ENCODE data around the gene GPD1L.
"Not testable (repeated sequence)": the region's sequence is repeated elsewhere in the genome, so short reads cannot be mapped to it uniquely, and the experiment has no call there.

Gene GPD1L

DNA sequence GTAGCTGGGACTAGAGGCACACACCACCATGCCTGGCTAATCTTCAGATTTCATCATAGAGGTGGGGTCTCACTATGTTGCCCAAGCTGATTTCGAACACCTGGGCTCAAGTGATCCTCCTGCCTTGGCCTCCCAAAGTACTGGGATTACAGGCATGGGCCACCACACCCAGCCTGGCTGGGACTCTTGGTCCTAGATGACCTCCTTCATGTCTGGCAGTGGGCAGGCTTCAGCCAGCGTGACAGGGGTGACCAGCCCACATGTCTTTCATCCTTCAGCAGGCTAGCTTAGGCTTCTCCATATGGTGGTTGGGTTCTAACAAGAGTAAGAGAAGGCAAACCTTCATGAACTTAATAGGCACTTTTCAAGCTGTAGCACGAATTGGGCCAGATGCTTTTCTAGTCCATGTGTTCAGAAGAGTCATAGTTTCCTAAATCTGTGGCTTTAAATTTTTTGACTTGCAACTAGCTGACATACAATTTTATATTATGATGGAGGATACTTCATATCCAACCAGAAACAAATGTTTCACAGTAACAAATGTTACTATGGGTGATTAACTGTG lies 7.6 kb downstream of the GPD1L start:
- Mint-ChIP-seq H3K4me3 (no peak overlapping the region), H3K4me1 (peaks cover 15 to 31% of the 10 kb centered on the region in 2 donors), H3K27ac (peak overlapping the region; percentile 14), H3K27me3 (no peaks in the 10 kb centered on the region), H3K36me3 (peaks cover 12 to 25% of the 10 kb centered on the region in 2 donors), H3K9me3 (peaks cover 2 to 4% of the 10 kb centered on the region in 2 donors)
- DNase-seq (no peak), ATAC-seq (replicated peaks) (peak; percentile 4 to 18)

DNA sequence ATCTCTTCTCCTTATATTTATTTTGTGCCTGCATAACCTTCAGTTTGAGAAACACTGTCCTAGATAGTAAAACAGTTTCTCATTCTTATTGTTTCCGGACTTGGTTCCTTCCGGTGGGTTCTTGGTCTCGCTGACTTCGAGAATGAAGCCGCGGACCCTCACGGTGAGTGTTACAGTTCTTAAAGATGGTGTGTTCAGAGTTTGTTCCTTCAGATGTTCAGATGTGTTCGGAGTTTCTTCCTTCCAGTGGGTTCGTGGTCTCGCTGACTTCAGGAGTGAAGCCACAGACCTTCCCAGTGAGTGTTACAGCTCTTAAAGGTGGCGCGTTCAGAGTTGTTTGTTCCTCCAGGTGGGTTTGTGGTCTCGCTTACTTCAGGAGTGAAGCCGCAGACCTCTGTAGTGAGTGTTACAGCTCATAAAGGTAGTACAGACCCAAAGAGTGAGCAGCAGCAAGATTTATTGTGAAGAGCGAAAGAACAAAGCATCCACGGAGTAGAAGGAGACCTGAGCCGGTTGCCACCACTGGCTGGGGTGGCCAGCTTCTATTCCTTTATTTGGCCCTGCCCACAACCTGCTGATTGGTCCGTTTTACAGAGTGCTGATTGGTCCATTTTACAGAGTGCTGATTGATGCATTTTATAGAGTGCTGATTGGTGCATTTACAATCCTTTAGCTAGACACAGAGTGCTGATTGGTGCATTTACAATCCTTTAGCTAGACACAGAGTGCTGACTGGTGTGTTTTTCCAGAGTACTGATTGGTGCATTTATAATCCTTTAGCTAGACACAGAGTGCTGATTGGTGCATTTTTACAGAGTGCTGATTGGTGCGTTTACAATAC lies 8.3 kb downstream of the GPD1L start:
- Mint-ChIP-seq H3K36me3 (peaks cover 10 to 21% of the 10 kb centered on the region in 2 donors), H3K27ac (peak overlapping the region; percentile 53), H3K4me3 (peak overlapping the region; percentile 43 to 69), H3K4me1 (peaks cover 11 to 30% of the 10 kb centered on the region in 2 donors)
- ATAC-seq (replicated peaks) = peak; percentile 43 to 49
- H3K27me3 Mint-ChIP-seq, DNase-seq, H3K9me3 Mint-ChIP-seq: not testable (repeated sequence)

DNA sequence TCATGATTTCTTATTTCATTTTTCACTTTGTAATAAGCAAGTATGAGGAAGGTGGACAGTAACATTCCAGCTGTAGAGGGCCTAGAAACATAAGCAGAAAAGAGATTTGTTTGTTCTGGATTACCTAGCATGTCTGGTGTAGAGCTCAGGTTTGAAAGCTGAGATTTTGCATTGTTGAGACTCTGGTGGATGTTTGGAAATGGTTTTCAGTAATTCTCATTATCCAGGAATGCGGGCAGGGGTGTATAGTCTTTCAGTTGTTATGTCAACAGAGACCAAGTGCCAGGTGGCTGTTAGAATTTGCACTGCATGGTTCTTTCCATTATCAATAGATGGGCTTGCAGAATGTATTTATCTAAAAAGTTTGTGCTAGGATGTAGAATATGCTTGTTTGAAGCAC lies 10.9 kb downstream of the GPD1L start:
- no peak for ATAC-seq (replicated peaks)
- DNase-seq = no peak
- H3K36me3 Mint-ChIP-seq = peaks cover 8 to 14% of the 10 kb centered on the region in 2 donors
- H3K27ac Mint-ChIP-seq = no peak overlapping the region
- peaks cover 2 to 4% of the 10 kb centered on the region in 2 donors for H3K9me3 Mint-ChIP-seq
- H3K4me3 Mint-ChIP-seq = no peak overlapping the region
- H3K27me3 Mint-ChIP-seq = no peaks in the 10 kb centered on the region
- peaks cover 16 to 29% of the 10 kb centered on the region in 2 donors for H3K4me1 Mint-ChIP-seq

DNA sequence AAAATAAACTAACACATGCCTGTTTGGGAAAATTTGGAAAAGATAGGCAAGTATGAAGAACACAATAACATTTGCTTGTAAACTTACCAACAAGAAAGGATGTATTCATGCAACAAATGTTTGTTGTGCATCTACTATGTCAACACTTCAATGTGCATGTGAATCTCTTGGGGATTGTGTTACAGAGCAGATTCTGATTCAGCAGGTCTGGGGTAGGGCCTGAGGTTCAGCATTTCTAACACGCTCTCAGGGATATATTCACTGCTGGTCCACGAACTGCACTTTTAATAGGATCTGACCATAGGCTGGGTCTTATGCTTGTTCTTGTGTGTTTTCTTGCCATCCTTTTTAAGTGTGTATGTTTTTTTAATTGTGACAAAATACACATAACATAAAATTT lies 11.8 kb downstream of the GPD1L start:
- Mint-ChIP-seq H3K9me3 (peaks cover 2 to 4% of the 10 kb centered on the region in 2 donors), H3K36me3 (peaks cover 8 to 17% of the 10 kb centered on the region in 2 donors), H3K27ac (no peak overlapping the region), H3K27me3 (no peaks in the 10 kb centered on the region), H3K4me1 (peaks cover 16 to 29% of the 10 kb centered on the region in 2 donors), H3K4me3 (no peak overlapping the region)
- no peak for ATAC-seq (replicated peaks)
- no peak for DNase-seq

DNA sequence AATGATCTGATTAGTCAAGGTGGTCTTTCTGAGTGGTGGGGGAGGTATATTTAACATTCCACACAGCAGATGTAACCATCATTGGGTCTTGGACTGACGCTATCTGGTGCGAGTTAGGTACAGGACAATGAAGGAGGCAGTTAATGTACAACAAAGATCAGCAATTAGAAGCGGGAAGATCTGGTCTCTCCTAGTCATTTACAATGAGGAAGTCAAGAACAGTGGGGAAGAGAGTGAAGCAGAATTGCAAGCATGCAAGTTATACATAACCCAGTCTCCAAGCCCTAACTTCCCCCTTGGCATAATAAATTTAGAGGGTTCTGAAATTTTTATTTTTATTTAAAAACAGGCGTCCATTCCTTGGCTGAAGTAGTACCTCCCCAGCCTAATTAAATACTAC lies 14.1 kb downstream of the GPD1L start:
- H3K4me1 Mint-ChIP-seq = peaks cover 7 to 25% of the 10 kb centered on the region in 2 donors

DNA sequence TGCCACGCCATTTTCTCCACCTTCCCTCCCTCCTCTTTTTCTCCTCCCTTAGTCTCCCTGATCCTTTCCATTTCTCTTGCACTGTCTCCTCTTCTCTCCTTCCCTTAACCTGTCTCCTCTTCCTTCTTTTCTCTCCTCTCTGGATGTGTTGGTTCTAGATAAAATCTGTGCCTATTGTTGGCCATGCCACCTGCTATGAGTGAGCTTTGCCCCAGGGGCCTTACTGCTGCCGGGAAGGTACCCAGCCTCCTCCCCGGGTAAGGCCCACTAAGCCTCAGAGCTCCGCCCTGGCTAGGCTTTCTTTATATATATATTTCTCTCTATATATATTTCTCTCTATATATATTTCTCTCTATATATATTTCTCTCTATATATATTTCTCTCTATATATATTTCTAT lies 14.7 kb downstream of the GPD1L start:
- Mint-ChIP-seq H3K27ac (no peak overlapping the region), H3K4me1 (peaks cover 7 to 27% of the 10 kb centered on the region in 2 donors), H3K9me3 (no peaks in the 10 kb centered on the region), H3K27me3 (no peaks in the 10 kb centered on the region), H3K4me3 (no peak overlapping the region), H3K36me3 (peaks cover 3 to 4% of the 10 kb centered on the region in 2 donors)
- ATAC-seq (replicated peaks) = no peak
- DNase-seq = no peak

More for the DNA sequence above, 14.1 kb downstream of the GPD1L start:
- H3K27me3 Mint-ChIP-seq = no peaks in the 10 kb centered on the region
- peaks cover 3 to 4% of the 10 kb centered on the region in 2 donors for H3K36me3 Mint-ChIP-seq
- no peak overlapping the region for H3K4me3 Mint-ChIP-seq
- H3K9me3 Mint-ChIP-seq = no peaks in the 10 kb centered on the region
- ATAC-seq (replicated peaks) = peak; percentile 79 to 85
- H3K27ac Mint-ChIP-seq = no peak overlapping the region
- no peak for DNase-seq

DNA sequence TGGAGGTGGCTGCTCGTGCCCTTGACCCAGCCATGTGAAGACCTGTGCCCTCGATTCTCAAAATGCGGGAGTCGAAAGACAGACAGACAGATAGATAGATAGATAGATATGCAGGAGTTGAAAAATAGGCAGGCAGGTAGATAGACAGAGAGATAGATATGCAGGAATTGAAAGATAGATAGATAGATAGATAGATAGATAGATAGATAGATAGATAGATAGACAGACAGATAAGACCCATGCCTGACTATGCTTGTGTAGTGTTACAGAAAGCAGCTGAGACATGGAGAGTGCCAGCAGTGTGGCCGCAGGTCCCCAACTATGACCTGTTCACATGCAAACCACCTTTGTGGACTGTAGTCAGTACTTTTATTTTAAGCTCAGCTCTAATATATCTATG lies 17.2 kb downstream of the GPD1L start:
- no peak for DNase-seq
- Mint-ChIP-seq H3K4me3 (no peak overlapping the region), H3K4me1 (peaks cover 19 to 44% of the 10 kb centered on the region in 2 donors), H3K9me3 (no peaks in the 10 kb centered on the region), H3K36me3 (peaks cover 2 to 6% of the 10 kb centered on the region in 2 donors), H3K27ac (no peak overlapping the region), H3K27me3 (no peaks in the 10 kb centered on the region)
- no peak for ATAC-seq (replicated peaks)

DNA sequence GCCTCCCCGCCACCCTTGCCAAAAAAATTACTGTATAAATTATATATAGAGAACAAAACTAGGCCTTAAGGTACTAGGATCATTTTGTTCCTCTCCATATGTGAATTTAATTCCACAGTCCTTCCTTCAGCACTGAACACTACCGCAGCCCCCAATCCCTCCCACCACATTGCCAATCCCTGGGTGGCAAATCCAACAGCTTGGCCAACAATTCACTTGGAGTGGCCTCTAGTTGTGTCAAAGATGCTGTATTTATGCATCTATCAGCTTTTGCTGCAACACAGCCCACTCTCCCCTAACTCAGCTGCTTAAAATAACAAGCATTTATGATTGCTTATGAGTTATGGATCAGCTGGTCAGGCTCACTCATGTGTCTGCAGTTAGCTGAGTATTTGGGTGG lies 18.6 kb downstream of the GPD1L start:
- peaks cover 3 to 9% of the 10 kb centered on the region in 2 donors for H3K36me3 Mint-ChIP-seq
- no peaks in the 10 kb centered on the region for H3K9me3 Mint-ChIP-seq
- no peak for DNase-seq
- H3K27me3 Mint-ChIP-seq = no peaks in the 10 kb centered on the region
- no peak for ATAC-seq (replicated peaks)
- H3K27ac Mint-ChIP-seq = no peak overlapping the region
- H3K4me1 Mint-ChIP-seq = peaks cover 26 to 37% of the 10 kb centered on the region in 2 donors
- H3K4me3 Mint-ChIP-seq = no peak overlapping the region

DNA sequence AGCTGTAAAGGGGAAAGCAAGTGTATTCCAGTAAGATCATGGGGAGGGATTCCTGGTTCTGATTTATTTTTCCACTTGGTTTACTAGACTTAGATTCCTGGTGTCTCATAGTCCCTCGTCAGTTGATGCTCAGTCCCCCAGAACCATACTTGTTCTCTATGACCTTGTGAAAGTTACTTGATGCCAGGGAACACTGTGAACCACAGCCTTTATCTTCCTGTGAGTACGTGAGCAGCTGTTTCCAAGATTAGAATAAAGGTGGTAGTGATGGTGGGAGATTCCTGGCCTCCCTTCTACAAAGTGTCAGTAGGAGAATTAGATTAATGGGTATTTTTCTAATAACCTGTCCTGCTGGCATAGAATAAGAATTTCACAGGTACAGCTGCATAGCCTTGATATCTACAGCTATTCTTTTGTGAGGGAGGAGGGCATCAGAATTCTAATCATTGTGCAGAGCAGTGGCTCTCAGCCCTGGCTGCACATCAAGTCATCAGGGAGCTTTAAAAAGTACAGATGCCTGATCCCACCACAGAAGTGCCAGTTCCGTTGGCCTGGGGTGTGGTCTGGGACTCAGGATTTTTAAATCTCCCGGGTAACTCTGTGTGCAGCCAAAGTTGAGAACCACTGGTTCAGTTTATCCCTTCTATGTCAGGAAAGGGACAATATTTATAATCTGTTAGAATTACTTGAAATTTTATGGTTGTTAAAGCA lies 20.0 kb downstream of the GPD1L start:
- Mint-ChIP-seq H3K27ac (no peak overlapping the region), H3K27me3 (no peaks in the 10 kb centered on the region), H3K9me3 (no peaks in the 10 kb centered on the region), H3K4me1 (peaks cover 21 to 24% of the 10 kb centered on the region in 2 donors), H3K4me3 (no peak overlapping the region), H3K36me3 (peaks cover 14 to 21% of the 10 kb centered on the region in 2 donors)
- DNase-seq (no peak), ATAC-seq (replicated peaks) (no peak)

DNA sequence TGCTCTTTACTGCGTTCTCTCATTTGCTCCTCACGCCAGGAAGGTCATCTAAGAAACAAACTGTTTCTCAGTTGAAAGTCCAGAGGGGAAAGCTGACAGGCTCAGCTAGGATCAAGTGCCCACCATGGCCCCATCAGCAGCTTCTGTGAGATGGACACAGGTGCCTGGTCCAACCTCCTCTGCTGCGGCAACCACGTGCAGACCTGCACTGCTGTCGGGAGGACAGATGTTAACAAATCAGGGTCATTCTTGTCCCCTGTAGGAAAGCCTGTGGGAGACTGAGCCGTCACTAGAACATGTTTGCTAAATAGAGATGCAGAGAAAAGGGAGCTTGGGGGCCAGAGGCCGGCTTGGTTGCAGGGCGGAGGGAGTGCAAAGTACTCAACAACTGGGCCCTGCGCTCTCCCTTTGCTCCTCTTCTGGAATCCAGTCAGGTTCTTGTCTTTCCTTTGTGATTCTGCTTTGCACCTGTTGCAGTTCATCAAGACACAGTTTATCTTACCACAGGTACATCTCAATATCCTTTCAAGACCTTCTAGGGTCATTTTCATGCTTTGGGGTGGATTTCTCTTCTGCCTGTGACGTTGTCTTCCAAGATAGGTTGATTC lies 20.9 kb downstream of the GPD1L start:
- Mint-ChIP-seq H3K27me3 (no peaks in the 10 kb centered on the region), H3K4me3 (no peak overlapping the region), H3K4me1 (peaks cover 21 to 24% of the 10 kb centered on the region in 2 donors), H3K9me3 (no peaks in the 10 kb centered on the region), H3K27ac (no peak overlapping the region), H3K36me3 (peaks cover 14 to 24% of the 10 kb centered on the region in 2 donors)
- no peak for ATAC-seq (replicated peaks)
- DNase-seq = no peak

DNA sequence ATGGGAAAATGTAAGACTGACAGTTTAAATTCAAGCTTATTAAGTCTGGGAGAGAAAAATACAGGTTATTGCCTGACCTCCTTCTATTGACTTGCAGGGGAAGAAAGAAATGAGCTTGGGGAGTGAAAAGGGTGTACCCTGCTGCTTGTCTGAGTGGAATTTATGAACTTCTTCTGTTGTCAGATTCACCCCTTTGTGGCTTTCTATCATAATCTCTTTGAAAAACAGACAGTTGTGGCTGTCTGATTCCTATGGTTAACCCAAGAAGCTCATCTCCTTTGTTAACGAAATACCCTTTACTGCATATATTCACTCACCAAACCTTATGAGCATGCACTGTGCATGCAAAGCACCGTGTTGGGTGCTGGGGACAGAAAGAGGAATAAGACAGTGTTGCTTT lies 22.5 kb downstream of the GPD1L start:
- ATAC-seq (replicated peaks) (no peak), DNase-seq (no peak)
- H3K36me3 Mint-ChIP-seq = peaks cover 17 to 25% of the 10 kb centered on the region in 2 donors
- H3K27me3 Mint-ChIP-seq = no peaks in the 10 kb centered on the region
- H3K9me3 Mint-ChIP-seq = no peaks in the 10 kb centered on the region
- H3K27ac Mint-ChIP-seq = no peak overlapping the region
- no peak overlapping the region for H3K4me3 Mint-ChIP-seq
- H3K4me1 Mint-ChIP-seq = peaks cover 21 to 24% of the 10 kb centered on the region in 2 donors

DNA sequence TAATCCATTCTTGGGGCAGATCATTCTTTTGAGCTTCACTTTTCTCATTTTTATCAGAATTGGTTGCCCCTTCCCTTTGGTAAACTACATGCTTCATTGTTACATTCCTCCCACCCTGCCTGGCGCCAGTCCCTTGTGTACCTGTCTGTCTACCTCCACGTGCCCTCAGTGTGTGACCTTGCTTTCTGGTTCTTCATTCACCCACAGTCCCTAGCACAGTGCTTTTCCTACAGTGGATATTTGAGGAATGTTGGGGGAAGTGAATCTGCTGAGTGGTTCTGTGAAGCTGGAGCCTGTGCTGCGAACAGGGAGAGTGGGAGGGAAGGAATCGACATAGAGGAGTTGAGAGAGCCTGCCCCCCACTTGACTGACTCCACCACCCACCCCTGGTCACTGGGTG lies 23.4 kb downstream of the GPD1L start:
- ATAC-seq (replicated peaks) (no peak), DNase-seq (no peak)
- H3K4me1 Mint-ChIP-seq = peaks cover 21 to 24% of the 10 kb centered on the region in 2 donors
- H3K27ac Mint-ChIP-seq = no peak overlapping the region
- no peaks in the 10 kb centered on the region for H3K9me3 Mint-ChIP-seq
- H3K4me3 Mint-ChIP-seq = no peak overlapping the region
- no peaks in the 10 kb centered on the region for H3K27me3 Mint-ChIP-seq
- peaks cover 23 to 30% of the 10 kb centered on the region in 2 donors for H3K36me3 Mint-ChIP-seq

DNA sequence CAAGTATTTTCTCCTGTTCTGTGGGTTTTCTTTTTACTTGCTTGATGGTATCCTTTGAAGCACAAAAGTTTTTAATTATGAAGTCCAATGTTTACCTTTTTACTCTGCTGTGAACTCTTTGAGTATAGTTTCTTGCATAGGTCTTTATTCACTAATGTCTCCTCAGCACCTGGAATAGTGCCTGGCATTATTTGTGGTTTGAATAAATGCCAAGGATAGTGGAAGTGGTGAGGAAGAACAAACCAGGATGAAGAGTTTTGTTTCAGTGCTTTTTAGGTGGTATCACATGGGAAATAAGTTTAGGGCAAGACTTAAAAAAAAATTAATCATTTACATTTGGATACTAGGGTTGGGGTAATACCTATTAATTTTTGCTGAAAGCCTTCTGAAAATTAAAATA lies 25.7 kb downstream of the GPD1L start:
- ATAC-seq (replicated peaks) (no peak), DNase-seq (no peak)
- peaks cover 26 to 46% of the 10 kb centered on the region in 2 donors for H3K36me3 Mint-ChIP-seq
- H3K4me1 Mint-ChIP-seq = peaks cover 27 to 29% of the 10 kb centered on the region in 2 donors
- H3K9me3 Mint-ChIP-seq = no peaks in the 10 kb centered on the region
- no peak overlapping the region for H3K27ac Mint-ChIP-seq
- H3K27me3 Mint-ChIP-seq = no peaks in the 10 kb centered on the region
- no peak overlapping the region for H3K4me3 Mint-ChIP-seq

DNA sequence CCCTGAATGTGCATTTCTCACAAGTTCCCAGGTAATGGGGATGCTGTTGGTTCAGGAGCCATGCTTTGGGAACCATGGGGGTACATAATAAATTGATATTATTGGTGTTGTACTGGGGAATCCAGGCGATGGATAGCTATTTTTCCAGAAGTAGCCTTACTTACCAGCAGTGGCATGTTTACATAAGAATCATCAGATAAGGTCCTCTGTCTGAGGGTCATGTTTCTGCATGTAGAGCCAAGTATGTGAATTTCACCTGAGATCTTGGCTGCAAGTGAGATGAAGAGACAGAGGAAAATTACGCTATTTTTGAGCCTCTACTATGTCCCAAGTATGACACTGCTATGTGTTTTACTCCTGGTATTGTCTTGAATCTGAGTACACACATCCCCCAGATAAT lies 26.3 kb downstream of the GPD1L start:
- DNase-seq = no peak
- no peak for ATAC-seq (replicated peaks)
- Mint-ChIP-seq H3K27me3 (no peaks in the 10 kb centered on the region), H3K9me3 (no peaks in the 10 kb centered on the region), H3K4me3 (no peak overlapping the region), H3K27ac (no peak overlapping the region), H3K4me1 (peaks cover 26 to 29% of the 10 kb centered on the region in 2 donors), H3K36me3 (peaks cover 26 to 46% of the 10 kb centered on the region in 2 donors)

All from stimulated activated naive B cell treated with anti-CD40 and anti-IgM and Interleukin-4, amounts not matched to agents 10 μg/mL and 1 μg/mL and 100 μg/mL, for 72 hours (primary cell).